Hepatic stellate cell (primary cell): Measurements from ENCODE around the gene TAGLN3.
"Not testable (repeated sequence)": the region's sequence is repeated elsewhere in the genome, so short reads cannot be mapped to it uniquely, and the experiment has no call there.

Experiments
- DNase-seq: peaks from one replicate; pipeline ENCODE4 v3.0.0; 2011; ENCODE audit warnings: low spot score

TAGLN3 gene

DNA sequence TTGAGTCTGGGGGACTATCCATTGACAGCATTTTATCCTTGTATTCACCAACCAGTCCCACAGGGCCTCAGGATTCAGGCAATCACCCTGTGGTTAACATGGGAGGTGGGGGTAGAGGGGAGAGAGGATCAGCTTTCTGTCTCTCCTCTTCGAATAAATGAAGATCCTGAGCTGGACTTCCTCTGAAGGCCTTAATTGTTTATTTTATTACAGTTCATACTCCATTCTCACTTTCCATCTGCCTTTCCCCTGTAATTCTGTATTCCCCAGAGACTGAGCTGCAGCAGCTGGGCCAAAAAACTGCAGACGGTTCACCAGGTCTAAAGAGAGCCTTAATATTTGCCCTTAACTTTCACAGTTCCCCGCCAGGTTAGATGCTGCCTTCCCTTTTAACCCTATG is 11.9 kb downstream of the TAGLN3 start:
- DNase-seq = no peak

DNA sequence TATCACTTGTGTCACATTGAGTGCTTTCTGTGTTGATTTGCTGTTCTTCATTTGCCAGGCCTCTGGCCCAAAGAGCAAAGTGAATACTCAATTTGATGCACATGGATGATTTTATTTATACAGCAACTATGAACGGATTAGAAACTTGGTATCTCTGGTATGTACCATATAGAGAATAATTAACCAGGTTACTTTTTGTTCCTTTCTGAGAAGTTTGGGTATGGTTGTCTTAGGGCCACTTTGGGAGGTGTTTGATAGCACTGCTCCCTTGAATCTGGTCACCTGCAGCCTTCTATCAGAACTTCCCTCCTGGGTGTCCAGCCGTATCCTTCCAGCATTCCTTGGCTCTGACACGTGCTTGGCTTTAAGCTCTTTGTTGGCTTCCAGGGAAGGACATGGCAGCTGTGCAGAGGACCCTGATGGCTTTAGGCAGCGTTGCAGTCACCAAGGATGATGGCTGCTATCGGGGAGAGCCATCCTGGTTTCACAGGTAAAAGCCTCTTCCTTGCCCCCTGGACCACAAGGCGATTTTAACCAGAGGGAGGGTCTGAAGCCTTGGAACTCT is 12.7 kb downstream of the TAGLN3 start:
- DNase-seq = no peak

DNA sequence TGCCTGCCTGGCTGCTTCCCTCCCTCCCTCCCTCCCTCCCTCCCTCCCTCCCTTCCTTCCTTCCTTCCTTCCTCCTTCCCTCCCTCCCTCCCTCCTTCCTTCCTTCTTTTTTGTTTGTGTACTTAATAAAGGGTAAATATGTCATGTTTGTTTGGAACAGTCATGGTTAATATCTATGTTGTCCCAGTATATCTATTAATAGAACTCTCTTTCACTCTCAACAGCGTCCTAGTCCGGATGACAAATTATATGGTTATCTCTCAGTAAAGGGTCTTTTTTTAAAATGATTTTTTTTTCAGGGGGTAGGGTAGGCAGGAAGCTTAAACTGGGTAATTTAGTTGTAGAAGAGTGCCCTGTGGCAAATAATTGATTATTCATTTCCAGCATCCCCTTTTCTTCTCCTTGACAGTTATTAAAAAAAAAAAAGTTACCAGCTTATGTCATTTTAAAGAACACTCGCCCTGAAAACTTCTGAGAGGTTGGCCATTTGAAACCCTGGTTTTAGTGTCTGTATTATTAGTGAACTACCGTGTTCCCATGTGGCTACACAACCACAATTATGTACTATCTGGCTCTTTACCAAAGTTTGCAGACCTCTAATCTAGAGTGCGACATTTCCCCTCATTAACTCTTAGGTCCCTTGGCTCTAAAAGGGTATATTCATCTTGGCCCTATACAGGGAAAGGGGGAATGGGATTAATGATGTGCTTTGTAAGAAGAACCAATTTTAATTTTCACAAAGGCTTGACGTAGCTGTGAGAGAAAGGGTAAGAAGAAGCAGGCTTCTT is 13.7 kb downstream of the TAGLN3 start:
- no peak for DNase-seq

DNA sequence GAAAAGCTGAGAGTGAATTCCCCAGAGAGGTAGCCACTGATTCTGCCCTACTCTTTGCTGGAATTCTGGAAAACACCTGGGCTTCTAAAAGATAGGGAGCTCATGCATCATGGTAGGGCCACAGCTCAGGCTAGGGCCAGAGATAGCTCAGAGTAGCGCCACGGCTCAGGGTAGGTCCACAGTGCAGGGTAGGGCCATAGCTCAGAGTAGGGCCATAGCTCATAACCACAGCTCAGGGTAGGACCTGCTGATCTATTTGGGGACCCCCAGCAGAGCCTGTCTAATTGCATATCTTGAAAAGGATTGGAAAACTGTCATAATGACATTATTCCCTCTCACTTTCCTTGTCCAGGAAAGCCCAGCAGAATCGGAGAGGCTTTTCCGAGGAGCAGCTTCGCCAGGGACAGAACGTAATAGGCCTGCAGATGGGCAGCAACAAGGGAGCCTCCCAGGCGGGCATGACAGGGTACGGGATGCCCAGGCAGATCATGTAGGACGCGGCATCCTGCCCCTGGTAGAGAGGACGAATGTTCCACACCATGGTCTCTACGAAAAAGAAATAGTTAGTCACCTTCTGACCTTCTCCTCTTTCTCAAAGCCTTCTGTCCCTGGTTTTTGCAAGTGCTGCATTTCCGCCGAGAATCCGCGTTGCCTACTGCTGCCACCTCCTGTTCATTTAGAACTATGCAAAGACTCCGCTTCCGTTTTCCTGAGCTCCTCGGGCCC is 14.5 kb downstream of the TAGLN3 start:
- DNase-seq = peak; percentile 63

DNA sequence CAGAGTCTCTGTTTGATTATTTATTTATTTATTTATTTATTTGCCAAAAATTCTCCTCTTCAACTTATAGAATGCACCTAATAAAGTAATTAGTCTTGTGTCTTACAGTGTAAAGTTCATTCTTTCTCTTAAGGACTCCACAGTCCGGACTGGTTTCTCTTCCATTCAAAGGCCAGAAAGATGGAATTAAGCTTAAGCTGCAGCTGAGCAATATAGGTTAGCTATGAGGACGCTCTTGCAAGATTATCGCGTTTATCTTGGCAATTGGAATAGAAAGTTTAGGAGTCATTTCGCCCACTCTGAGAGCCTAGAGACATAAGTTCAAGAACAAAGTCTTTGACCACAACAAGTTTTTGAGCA is 15.0 kb downstream of the TAGLN3 start:
- DNase-seq = no peak

DNA sequence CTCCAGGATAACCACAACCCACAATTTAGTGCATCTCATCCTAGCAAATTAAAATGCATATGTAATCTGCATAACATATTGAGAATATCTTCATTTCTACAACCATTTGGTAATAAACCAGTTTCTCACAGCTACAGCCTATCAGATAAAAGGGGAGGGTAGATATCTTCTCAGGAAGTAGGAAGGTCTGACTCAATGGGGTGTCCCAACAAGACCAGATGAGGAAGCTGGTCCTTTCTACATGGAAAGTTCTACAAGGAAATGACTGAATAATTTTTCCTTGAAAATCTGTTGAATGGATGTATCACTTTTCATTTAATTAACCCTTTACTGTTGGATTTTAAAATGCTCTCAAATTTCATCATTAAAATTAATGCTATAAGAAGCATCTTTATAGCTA is 18.4 kb downstream of the TAGLN3 start:
- DNase-seq = no peak

DNA sequence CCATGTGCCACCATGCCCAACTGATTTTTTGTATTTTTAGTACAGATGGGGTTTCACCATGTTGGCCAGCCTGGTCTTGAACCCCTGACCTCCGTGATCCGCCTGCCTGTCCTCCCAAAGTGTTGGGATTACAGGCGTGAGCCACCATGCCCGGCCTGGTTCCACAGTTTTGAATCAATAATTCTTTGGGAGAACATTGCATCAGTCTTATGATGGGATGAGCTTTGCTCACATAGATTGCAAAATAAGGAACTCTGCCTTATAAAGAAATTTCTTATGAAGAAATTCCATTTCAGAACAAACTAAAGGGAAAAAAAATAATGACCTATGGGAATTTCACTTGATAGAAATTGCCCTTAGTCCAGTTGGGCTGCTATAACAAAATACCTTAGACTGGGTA is 20.0 kb downstream of the TAGLN3 start:
- DNase-seq = no peak

DNA sequence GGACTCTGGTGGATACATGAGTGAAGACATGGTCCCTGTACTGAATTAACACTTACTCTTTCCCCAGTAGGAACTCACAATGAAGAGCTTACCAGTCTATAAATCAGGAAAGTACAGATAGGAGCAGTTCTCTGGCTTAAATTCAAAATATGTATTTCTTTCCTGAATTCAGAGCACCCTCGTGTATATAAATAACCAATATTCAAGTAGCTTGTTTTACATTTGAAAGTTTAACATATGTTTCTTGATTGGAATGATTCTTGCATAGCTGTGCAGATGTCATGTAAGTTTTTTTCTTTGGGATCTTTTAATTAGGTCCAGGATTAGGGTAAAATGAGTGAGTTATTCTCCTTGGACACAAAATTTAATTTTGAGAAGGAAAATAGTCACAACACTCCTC is 21.0 kb downstream of the TAGLN3 start:
- no peak for DNase-seq

DNA sequence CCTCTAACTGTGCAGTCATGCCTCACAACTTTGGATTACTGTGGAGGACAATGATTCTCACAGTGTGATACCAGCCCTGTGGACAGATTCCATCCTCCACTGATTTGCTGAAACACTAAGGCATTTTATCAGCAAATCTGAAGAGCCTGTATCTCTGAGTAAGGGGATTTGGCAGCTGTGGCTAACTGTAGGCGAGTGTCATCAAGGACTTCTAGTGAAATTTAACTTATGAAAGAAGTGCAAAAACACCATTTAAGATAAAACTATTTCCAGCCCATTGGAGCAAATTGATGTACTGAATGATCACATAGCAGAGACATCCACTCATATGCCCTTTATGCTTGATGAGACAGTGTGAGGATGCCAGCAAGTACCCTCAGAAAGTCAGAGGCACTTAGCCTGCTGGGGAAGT is 22.0 kb downstream of the TAGLN3 start:
- DNase-seq = no peak

DNA sequence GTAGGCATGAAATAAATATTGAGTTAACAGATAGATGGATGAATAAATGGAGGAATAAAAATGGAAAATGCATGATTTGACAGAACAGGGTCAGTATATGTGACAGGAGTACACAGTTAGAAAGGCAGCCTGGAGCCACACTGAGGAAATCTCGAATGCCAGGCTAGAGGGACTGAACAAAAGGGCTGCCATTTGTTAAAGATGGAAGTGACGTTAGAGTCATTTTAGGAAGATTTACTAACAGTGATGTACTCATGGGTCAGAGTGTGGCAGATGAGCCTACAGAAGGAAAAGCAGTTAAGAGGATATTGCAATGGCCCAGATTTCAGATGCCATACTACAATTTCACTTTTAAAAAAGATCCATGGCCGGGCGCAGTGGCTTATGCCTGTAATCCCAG is 28.4 kb downstream of the TAGLN3 start:
- DNase-seq = no peak

DNA sequence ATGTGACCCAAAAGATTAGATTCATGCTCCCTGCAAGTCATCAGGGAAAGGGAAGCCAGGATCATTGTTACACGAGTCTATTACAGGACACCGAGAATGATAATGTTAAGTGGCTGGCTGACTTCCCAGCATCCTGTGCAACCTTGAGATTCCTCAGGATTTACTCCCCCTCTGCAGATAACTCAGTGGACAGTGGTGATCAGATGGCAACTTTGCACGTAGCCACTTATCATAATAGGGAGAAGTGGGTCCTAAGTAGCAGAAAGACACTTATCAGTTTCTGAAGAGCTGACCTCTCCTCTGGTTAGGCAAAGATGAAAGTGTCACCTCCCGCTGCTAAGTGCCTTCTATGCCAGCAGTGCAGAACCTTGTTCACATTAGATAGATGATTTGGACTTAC is 29.1 kb downstream of the TAGLN3 start:
- no peak for DNase-seq

DNA sequence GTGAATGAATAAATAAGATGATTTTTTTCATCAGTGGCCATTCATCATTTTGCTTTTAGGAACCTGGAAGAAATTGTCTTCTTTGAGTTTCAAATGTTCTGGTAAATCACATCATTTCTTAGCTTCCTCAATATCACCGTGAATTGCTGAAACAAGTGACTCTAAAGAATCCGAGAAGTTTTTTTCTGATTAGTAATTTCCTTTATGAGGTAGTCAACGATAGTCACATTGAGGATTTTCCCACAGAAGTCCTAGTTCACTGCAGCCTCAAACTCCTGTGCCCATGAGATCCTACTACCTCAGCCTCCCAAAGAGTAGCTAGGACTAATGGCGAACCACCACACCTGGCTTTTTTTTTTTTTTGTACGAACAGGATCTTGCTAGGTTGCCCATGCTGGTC is 32.2 kb downstream of the TAGLN3 start:
- DNase-seq = no peak

DNA sequence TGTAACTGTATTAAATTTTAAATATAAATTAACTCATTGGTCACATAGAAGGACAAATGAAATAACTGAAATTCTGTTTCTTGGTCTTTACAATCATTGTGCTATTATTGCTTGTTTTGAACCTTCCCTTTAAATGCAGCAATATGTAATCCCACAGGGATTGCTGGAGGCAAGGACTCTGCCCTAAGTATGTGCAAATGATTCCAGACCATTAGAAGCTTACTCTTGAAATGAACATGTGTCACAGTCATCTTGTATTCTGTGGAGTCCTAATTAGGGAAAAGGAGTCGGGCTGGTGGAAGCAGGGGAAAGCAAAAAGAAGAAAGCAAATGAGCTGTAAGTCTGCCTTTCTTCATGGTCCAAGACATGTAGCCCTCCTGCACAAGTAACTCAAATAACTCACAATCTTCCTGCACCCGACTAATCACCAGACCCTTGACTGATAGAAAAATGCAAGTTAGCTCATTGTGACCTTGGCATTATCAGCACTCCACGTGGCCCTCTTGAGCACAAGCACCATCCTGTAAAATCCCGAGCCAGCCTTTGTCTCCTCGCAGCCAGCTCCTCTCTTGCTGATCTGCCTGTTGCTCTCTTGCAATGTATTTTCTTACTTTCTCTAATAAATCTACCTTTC is 33.5 kb downstream of the TAGLN3 start:
- no peak for DNase-seq

DNA sequence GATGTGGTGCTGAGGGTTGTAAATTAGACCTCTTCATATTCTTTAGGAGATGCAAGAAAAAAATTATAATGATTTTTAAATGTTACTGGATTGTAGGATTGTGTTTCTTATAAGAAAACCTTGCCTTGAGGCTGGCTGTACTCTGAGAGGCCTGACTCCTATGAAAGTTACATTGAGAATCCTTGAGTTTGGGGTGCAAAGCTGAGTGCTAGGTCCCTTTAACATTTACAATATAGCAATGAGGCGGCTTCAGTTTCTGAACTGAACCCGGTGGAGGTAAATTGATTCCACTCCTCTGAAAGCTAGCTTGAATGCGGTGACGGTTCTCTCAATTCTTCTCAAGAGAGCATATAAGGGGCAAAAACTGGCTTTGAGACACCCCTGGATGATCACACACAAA is 35.7 kb downstream of the TAGLN3 start, which contains the start of gene TMPRSS7:
Gene TMPRSS7, plus strand, starts transcription at position 301 of the 400 bp plus-strand sequence. CDS start 110 bp downstream, outside the sequence.
- DNase-seq = no peak

DNA sequence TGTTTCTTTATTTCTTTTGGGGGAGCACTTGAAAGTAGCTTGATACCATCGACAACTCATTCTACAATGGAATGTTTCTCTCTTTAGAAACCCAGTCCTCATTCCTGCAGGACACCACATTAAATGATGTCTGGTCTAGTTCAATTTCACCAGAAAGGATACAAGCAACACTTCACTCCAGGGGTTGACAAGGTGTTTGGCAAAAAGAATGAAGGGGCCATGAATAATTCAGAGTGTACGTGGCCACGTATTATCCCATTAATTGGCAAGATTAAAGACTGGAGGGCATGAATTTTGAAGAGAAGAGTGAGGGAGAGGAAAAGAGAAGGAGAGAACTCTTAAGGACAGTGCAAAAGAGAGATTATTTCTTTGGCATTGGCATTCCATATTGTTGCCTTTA is 36.5 kb downstream of the TAGLN3 start:
- DNase-seq = no peak

DNA sequence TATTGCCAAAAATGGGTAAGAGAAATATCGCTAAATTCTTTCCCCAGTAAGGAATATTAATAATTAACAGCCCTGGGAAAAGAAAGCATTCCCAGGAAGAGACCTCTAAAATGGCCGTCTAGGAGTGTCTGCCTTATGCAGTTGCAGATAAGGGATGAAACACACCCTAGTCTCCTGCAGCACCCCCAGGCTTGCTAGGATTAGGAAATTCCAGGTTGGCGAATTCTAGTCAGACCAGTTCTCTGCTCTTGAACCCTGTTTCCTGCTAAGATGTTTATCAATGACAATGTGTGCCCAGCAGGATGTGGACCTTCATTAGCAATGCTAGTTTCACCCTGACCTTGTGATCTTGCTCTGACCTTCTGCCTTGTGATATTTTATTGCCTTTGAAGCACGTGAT is 38.5 kb downstream of the TAGLN3 start:
- DNase-seq = not testable (repeated sequence)

DNA sequence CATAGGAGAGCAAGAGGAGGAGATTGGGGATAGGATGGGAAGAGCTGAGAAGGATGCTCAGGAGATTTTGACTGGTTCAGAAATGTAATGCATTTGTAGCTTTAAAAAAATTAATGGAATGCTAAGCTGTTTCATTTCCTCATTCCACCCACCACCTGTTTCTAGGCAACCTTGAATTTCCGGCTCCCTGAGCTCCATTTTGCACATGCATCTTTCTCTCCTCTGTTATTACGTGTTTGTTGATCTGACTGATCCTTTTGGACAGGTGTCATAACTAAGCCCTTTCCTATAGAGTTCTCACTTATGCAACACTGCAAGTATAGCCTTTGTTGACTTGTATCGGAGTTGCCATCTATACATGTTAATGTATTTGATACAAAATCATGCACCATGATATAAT is 40.1 kb downstream of the TAGLN3 start:
- DNase-seq = peak; percentile 10

DNA sequence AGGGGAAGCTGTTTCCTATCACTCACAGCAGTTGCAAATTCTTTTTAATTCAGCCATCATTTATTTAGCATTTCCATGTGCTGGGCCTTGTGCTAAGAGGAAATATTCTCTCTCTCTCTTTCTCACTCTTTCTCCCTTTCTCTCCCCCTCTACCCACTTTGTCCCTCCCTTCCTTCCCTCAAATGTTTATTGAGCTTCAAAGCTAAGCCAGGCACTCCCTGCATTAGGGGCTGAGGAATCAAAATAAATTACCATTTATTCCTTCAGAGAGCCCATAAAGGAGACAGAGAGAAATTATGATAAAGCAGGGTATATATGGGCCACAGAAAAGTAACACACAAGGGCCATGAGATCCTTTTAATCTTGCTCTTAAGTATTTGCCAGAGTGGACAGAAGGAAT is 42.6 kb downstream of the TAGLN3 start:
- no peak for DNase-seq

DNA sequence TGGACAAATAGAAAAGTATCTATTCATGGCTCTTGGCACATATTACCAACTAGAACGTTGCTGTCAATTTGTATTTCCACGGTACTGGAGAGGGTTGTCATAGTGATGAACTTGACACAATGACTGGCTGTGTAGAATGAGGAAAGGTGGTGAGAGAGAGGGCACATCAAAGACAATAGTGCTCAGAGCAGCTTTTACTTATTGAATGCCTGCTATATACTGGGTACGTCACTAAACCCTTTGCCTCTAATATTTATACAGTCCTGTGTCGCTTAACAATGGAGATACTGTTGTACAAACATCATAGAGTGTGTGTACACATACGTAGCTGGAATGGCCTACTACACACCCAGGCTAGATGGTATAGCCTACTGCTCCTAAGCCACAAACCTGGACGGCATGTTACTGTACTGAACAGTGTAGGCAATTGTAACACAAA is 44.1 kb downstream of the TAGLN3 start:
- no peak for DNase-seq

DNA sequence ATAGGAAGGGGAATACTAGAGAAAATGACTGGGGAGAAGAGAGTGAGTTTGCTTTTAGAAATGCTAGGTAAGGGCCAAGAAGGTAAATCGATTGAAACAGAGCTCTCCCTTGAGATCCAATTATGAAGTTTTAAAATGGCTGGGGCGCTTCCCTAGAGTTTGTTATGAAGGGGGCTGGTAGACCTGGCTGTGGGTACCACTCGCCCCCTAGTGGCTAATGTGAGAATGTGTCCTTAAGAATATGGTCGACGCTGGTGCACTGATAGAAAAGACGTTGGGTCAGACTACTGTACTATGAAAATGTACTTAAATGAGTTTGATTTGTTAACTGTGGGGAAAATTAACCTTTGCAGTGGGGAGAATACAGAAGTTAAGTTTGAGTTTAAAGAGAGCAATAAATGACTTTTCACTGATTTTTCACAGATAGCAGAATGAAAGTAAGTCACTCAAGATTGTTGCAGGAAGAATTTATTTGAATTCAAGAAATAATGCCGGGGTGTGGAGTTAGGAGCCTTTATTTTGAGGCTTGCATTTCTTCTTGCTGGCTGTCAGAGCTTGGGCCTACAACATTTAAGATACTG is 45.0 kb downstream of the TAGLN3 start:
- DNase-seq = peak; percentile 55

DNA sequence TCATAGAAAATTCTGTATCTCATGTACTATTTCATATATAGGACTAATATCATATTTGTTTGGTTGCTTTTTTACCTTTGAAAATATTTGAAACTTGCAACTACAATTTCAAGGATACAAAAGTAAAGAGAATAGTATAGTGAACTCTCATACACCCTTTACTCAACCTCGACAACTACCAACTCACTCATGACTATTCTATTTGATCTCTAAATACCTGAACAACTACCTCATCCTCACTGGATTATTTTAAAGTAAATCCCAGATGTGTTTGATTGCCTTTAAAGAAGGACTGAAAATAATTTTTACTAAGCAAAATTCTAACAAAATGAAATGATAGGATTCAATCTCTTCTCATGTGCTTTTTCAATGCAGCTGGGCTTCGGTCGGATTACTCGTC is 47.9 kb downstream of the TAGLN3 start:
- no peak for DNase-seq

DNA sequence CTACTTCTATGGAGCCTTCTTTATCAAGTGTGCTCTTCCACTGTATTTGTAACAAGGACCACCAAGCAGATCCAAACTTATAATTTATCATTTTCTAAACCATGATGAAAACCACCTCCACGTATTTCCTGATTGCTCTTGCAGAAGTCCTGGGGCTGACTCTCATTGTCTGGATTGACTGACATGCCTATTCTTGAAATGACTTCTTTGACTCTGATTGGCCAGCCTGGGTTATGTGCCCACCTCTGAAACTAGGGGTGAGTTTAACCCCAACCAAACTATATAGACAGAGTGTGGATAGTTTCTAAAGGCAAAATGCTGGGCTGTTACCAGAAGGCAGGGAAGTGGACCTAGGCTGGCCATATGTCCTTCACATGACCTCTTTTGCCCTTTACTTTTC is 48.5 kb downstream of the TAGLN3 start:
- DNase-seq = no peak
